ENCODE results near the gene NECTIN2.
"Not testable (repeated sequence)": the region's sequence is repeated elsewhere in the genome, so short reads cannot be mapped to it uniquely, and the experiment has no call there.

The NECTIN2 gene

DNA sequence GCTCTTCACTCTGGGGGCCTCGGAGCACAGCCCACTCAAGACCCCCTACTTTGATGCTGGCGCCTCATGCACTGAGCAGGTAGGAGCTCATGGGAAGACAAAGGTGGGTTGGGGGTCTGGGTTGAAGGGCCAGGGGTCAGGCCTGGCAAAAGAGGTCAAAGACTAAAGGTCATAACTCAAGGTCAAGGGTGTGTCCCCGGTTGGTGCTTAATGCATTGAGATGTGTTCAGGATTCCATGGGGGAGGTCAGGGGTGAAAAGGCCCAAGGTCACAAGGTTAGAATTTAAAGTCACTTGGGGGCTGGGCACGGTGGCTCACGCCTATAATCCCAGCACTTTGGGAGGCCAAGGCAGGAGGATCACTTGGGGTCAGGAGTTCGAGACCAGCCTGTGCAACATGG is 40.0 kb downstream of the NECTIN2 start:
- no peak overlapping the region for H3K9ac ChIP-seq (ENCODE audit: low read length)
- no peaks in the 10 kb centered on the region for H3K79me2 ChIP-seq (ENCODE audit: insufficient read depth, low read length)
- H3K4me3 ChIP-seq (ENCODE audit: low read depth, low read length, poor library complexity, severe bottlenecking) = no peak overlapping the region
- no peaks in the 10 kb centered on the region for H4K20me1 ChIP-seq (ENCODE audit: insufficient read depth, low read length)
- no peaks in the 10 kb centered on the region for H3K9me2 ChIP-seq (ENCODE audit: low read depth, low read length)
- H3K36me3 ChIP-seq (ENCODE audit: insufficient read depth, low read length) = no peaks in the 10 kb centered on the region
- peaks cover 7% of the 10 kb centered on the region for H3K4me1 ChIP-seq (ENCODE audit: insufficient read depth, low read length, severe bottlenecking)
- H3F3A ChIP-seq (ENCODE audit: insufficient read depth, low read length) = no peaks in the 10 kb centered on the region
- peaks cover 10% of the 10 kb centered on the region for H3K27me3 ChIP-seq (ENCODE audit: insufficient read depth, low read length)
- no peaks in the 10 kb centered on the region for H3K9me3 ChIP-seq (ENCODE audit: low read length)
- no peak overlapping the region for H3K4me2 ChIP-seq (ENCODE audit: low read length)
- no peak overlapping the region for H2AFZ ChIP-seq (ENCODE audit: low read length)
- H3K27ac ChIP-seq (ENCODE audit: low read depth, low read length, poor library complexity, severe bottlenecking) = no peak overlapping the region
- TF ChIP-seq EZH2 (IDR thresholded peaks at IDR 0.05; ENCODE audit: borderline replicate concordance, low read length) = no peak
- TF ChIP-seq, protein P1, sequence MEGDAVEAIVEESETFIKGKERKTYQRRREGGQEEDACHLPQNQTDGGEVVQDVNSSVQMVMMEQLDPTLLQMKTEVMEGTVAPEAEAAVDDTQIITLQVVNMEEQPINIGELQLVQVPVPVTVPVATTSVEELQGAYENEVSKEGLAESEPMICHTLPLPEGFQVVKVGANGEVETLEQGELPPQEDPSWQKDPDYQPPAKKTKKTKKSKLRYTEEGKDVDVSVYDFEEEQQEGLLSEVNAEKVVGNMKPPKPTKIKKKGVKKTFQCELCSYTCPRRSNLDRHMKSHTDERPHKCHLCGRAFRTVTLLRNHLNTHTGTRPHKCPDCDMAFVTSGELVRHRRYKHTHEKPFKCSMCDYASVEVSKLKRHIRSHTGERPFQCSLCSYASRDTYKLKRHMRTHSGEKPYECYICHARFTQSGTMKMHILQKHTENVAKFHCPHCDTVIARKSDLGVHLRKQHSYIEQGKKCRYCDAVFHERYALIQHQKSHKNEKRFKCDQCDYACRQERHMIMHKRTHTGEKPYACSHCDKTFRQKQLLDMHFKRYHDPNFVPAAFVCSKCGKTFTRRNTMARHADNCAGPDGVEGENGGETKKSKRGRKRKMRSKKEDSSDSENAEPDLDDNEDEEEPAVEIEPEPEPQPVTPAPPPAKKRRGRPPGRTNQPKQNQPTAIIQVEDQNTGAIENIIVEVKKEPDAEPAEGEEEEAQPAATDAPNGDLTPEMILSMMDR (IDR thresholded peaks at IDR 0.05; ENCODE audit: low read length) = no peak

DNA sequence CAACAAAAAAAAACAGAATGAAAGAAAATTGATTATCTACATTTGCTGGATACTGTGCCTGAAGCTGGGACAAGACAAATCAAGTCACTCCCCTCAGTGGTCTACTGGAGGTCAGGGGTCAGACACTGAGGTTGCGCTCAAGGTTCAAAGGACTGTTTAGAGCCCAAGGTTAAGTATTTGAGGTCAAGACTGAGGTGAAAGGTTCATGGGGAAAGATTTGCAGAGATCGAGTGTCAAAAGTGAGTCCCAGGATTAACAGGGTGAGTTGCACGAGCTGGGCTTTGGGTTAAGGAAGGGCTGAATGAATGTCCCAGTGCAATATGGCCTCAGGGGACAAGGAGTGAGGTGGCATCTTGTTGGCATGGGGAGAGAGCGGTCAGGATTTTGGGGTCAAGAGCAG is 41.6 kb downstream of the NECTIN2 start:
- peaks cover 16% of the 10 kb centered on the region for H3K4me1 ChIP-seq (ENCODE audit: insufficient read depth, low read length, severe bottlenecking)
- H3K9me2 ChIP-seq (ENCODE audit: low read depth, low read length) = no peaks in the 10 kb centered on the region
- H3F3A ChIP-seq (ENCODE audit: insufficient read depth, low read length) = no peaks in the 10 kb centered on the region
- H3K27ac ChIP-seq (ENCODE audit: low read depth, low read length, poor library complexity, severe bottlenecking) = no peak overlapping the region
- H3K9ac ChIP-seq (ENCODE audit: low read length) = no peak overlapping the region
- no peak overlapping the region for H3K4me2 ChIP-seq (ENCODE audit: low read length)
- H3K36me3 ChIP-seq (ENCODE audit: insufficient read depth, low read length) = peaks cover 4% of the 10 kb centered on the region
- H4K20me1 ChIP-seq (ENCODE audit: insufficient read depth, low read length) = no peaks in the 10 kb centered on the region
- peaks cover 12% of the 10 kb centered on the region for H3K79me2 ChIP-seq (ENCODE audit: insufficient read depth, low read length)
- H3K27me3 ChIP-seq (ENCODE audit: insufficient read depth, low read length) = peaks cover 6% of the 10 kb centered on the region
- H2AFZ ChIP-seq (ENCODE audit: low read length) = no peak overlapping the region
- TF ChIP-seq EZH2 (IDR thresholded peaks at IDR 0.05; ENCODE audit: borderline replicate concordance, low read length) = no peak
- H3K9me3 ChIP-seq (ENCODE audit: low read length) = no peaks in the 10 kb centered on the region
- H3K4me3 ChIP-seq (ENCODE audit: low read depth, low read length, poor library complexity, severe bottlenecking) = no peak overlapping the region

DNA sequence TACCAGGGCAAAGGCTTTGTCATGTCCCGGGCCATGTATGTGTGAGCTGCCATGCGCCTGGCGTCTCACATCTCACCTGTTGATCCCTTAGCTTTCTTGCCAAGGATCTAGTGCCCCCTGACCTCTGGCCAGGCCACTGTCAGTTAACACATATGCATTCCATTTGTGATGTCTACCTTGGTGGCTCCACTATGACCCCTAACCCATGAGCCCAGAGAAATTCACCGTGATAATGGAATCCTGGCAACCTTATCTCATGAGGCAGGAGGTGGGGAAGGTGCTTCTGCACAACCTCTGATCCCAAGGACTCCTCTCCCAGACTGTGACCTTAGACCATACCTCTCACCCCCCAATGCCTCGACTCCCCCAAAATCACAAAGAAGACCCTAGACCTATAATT is 42.2 kb downstream of the NECTIN2 start:
- not testable (repeated sequence) for H2AFZ ChIP-seq (ENCODE audit: low read length); H3K9me2 ChIP-seq (ENCODE audit: low read depth, low read length); H3K9ac ChIP-seq (ENCODE audit: low read length); H3K27ac ChIP-seq (ENCODE audit: low read depth, low read length, poor library complexity, severe bottlenecking); H3F3A ChIP-seq (ENCODE audit: insufficient read depth, low read length); H3K4me3 ChIP-seq (ENCODE audit: low read depth, low read length, poor library complexity, severe bottlenecking); H3K27me3 ChIP-seq (ENCODE audit: insufficient read depth, low read length); H4K20me1 ChIP-seq (ENCODE audit: insufficient read depth, low read length); H3K9me3 ChIP-seq (ENCODE audit: low read length); H3K4me2 ChIP-seq (ENCODE audit: low read length)
- H3K79me2 ChIP-seq (ENCODE audit: insufficient read depth, low read length) = peaks cover 12% of the 10 kb centered on the region
- peaks cover 16% of the 10 kb centered on the region for H3K4me1 ChIP-seq (ENCODE audit: insufficient read depth, low read length, severe bottlenecking)
- H3K36me3 ChIP-seq (ENCODE audit: insufficient read depth, low read length) = peaks cover 11% of the 10 kb centered on the region

DNA sequence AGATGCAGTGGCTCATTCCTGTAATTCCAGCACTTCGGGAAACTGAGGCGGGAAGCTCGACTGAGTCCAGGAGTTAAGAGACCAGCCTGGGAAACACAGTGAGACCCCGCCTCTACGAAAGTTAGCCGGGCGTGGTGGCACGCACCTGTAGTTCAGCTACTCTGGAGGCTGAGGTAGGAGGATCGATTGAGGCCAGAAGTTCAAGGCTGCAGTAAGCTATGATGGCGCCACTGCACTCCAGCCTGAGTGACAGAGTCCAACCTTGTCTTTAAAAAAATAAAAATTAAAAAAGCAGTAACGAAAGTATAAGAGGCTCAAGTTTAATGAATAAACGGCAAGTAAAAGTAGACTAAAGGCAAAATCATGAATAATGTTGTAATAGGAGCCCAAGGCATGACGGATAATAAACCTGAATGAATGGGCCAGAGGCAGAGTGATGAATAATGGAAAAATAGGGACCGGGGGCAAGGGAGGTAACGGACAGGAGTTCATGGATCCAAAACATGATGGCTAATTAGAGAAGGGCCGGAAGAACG is 43.8 kb downstream of the NECTIN2 start:
- Histone ChIP-seq H3K9ac (ENCODE audit: low read length) (peak overlapping the region; percentile 54), H3K27me3 (ENCODE audit: insufficient read depth, low read length) (peaks cover 6% of the 10 kb centered on the region), H3K79me2 (ENCODE audit: insufficient read depth, low read length) (peaks cover 12% of the 10 kb centered on the region), H2AFZ (ENCODE audit: low read length) (0 out of 2 replicates have a peak overlapping the region, but pooled peaks have one; percentile 48), H3F3A (ENCODE audit: insufficient read depth, low read length) (no peaks in the 10 kb centered on the region), H3K9me2 (ENCODE audit: low read depth, low read length) (no peaks in the 10 kb centered on the region), H3K4me2 (ENCODE audit: low read length) (peak overlapping the region; percentile 75), H3K36me3 (ENCODE audit: insufficient read depth, low read length) (peaks cover 27% of the 10 kb centered on the region), H3K4me3 (ENCODE audit: low read depth, low read length, poor library complexity, severe bottlenecking) (peak overlapping the region; percentile 59), H3K27ac (ENCODE audit: low read depth, low read length, poor library complexity, severe bottlenecking) (peak overlapping the region; percentile 85), H4K20me1 (ENCODE audit: insufficient read depth, low read length) (no peaks in the 10 kb centered on the region), H3K4me1 (ENCODE audit: insufficient read depth, low read length, severe bottlenecking) (peaks cover 16% of the 10 kb centered on the region), H3K9me3 (ENCODE audit: low read length) (no peaks in the 10 kb centered on the region)
- TF ChIP-seq EZH2 (IDR thresholded peaks at IDR 0.05; ENCODE audit: borderline replicate concordance, low read length) = no peak
- TF ChIP-seq, protein P1 (IDR thresholded peaks at IDR 0.05; ENCODE audit: low read length) = no peak
